Measurements from ENCODE around the gene STOML2.

The STOML2 gene

DNA sequence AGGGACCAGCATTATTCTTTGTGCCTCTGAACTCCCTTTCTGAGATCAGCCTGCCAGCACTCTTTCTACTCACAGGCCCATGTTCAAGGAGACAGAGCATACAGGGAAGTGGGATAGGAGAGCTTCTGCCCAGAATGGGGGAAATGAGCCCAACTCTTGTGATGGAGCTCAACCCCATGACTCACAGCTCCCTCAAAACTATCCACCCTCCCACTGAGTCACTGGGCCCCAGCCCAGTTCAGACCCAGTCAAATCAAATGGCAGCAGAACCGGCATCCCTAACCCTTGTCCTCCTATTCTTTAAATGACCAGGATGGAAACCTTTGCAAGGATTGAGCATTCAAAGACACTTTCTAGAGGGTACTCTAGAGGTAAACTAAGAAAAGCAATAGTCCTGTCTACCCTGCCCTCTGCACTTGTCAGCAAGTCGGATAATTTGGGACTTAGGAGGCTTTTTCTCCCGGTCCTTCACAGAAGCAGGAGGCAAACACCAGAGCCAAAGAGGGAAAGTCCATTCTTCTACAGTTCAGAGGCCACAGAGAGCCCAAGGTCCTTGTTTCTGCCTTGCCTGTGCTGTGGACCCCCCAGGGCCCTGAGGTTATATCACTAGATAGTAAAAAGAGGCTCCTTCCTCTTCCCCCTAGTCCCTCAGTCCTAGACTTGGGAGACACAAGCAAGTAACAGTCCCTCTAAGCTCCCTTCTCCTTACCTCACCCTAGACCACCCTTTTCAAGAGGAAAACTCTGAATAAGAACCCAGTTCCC, 9.5 kb upstream of the STOML2 start:
- no peak overlapping the region for H3K27ac ChIP-seq (ENCODE audit: extremely low read depth, low read depth, low read length)
- H3K4me1 ChIP-seq (ENCODE audit: control insufficient read depth, insufficient read depth, low read length): peaks cover 15% of the 10 kb centered on the region
- POLR2A ChIA-PET: interaction anchor here (0.8 to 2.5 kb wide), 6 partner anchors 10 to 123 kb away, joined by 3 to 23 read pairs (median 7); partner anchors contain the start of genes DNAJB5, FANCG, PIGO and STOML2
- H3K4me3 ChIP-seq (ENCODE audit: low read depth, low read length): no peak overlapping the region
- CTCF ChIA-PET: interaction anchor here (0.6 to 6.8 kb wide), 5 partner anchors 11 to 440 kb away, joined by 3 to 58 read pairs (median 4); partner anchors contain the start of gene PIGO
- peaks cover 0 to 12% of the 10 kb centered on the region in 2 experiments; a peak in 1 of 3 replicates for H3K36me3 ChIP-seq (ENCODE audit: control insufficient read depth in 2 of 2, insufficient read depth in 1 of 2, low read length in 2 of 2)
- H3K9me3 ChIP-seq (ENCODE audit: control insufficient read depth, insufficient read depth, low read depth, low read length): no peaks in the 10 kb centered on the region
- TF ChIP-seq ZNF560 (tag by site-specific recombination; IDR thresholded peaks at IDR 0.05; ENCODE audit: borderline replicate concordance): no peak
- TF ChIP-seq SP2 (tag by site-specific recombination; IDR thresholded peaks at IDR 0.05): no peak
- no peak for TF ChIP-seq ZBTB7A (tag by site-specific recombination; IDR thresholded peaks at IDR 0.05; ENCODE audit: low read depth)
- no peak for TF ChIP-seq TCF7L2 (IDR thresholded peaks at IDR 0.05; ENCODE audit: borderline replicate concordance, low read depth, low read length)
- TF ChIP-seq ZNF501 (tag by site-specific recombination; IDR thresholded peaks at IDR 0.05): no peak
- TF ChIP-seq ZSCAN16 (tag by site-specific recombination; IDR thresholded peaks at IDR 0.05): no peak
- TF ChIP-seq ZNF837 (tag by site-specific recombination; IDR thresholded peaks at IDR 0.05): no peak
- TF ChIP-seq, protein P1, sequence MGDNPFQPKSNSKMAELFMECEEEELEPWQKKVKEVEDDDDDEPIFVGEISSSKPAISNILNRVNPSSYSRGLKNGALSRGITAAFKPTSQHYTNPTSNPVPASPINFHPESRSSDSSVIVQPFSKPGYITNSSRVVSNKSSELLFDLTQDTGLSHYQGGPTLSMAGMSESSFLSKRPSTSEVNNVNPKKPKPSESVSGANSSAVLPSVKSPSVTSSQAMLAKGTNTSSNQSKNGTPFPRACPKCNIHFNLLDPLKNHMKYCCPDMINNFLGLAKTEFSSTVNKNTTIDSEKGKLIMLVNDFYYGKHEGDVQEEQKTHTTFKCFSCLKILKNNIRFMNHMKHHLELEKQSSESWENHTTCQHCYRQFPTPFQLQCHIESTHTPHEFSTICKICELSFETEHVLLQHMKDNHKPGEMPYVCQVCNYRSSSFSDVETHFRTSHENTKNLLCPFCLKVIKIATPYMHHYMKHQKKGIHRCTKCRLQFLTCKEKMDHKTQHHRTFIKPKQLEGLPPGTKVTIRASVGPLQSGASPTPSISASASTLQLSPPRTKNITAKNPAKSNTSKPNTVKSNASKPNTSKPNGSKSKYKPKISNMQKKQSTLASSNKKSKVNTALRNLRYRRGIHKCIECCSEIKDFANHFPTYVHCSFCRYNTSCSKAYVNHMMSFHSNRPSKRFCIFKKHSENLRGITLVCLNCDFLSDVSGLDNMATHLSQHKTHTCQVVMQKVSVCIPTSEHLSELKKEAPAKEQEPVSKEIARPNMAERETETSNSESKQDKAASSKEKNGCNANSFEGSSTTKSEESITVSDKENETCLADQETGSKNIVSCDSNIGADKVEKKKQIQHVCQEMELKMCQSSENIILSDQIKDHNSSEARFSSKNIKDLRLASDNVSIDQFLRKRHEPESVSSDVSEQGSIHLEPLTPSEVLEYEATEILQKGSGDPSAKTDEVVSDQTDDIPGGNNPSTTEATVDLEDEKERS (tag by site-specific recombination; IDR thresholded peaks at IDR 0.05): no peak
- no peak for TF ChIP-seq ZNF677 (tag by site-specific recombination; IDR thresholded peaks at IDR 0.05)
- no peak for TF ChIP-seq KLF8 (tag by site-specific recombination; IDR thresholded peaks at IDR 0.05)
- no peak for TF ChIP-seq ZNF510 (tag by site-specific recombination; IDR thresholded peaks at IDR 0.05; ENCODE audit: insufficient replicate concordance)
- TF ChIP-seq ZNF221 (tag by site-specific recombination; IDR thresholded peaks at IDR 0.05; ENCODE audit: borderline replicate concordance): no peak
- TF ChIP-seq PRDM1 (tag by site-specific recombination; IDR thresholded peaks at IDR 0.05): no peak
- no peak for TF ChIP-seq GLIS2 (tag by site-specific recombination; IDR thresholded peaks at IDR 0.05)
- TF ChIP-seq KLF7 (tag by site-specific recombination; IDR thresholded peaks at IDR 0.05; ENCODE audit: borderline replicate concordance): no peak
- no peak for TF ChIP-seq HOXC10 (CRISPR knock-in tag; IDR thresholded peaks at IDR 0.05)
- TF ChIP-seq BCL11B (tag by site-specific recombination; IDR thresholded peaks at IDR 0.05; ENCODE audit: low read depth): no peak

DNA sequence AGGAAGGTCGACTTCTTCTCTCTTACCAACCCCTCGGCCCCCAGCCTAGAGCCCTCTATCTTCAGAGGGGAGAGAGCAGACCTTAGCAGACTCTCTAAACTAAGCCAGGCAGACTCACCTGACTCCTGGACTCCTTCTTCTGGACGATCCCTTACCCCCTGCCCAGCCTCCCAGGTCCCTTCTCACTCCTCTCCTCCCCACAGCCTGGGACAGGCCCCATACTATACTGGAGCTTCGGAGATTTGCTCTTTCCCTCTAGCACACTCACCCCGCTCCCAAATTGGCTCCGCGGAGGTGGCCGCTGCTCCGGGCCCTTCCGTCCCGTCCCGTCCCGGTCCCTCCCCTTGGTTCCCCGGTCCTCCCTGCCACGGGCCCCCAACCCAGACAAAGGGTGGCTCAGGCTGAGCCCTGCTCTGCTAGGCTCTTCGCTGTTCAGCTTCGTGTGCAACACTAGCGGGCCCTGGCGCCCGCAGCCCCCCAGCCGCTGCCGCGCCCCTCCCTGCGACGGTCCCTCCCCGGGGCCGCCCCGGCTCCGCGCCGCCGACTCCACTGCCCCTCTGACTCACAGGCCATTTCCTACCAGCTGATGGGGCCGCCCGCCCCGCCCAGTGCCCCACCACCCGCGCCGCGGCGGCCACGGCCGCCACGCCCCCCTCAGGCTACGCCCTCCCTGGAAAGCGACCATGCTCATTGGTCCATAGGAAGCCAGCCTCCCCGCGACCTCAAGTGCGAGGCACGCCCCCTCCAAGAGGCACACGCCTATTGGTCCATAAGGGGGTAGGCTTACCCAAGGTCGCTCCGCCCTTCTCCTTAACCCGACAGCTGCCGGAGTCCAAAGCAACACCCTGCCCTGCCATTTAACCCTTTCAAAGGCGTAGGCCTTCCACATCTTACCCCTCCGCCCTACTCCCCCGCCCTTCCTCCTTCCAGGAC, 8.3 kb upstream of the STOML2 start:
- H3K27ac ChIP-seq (ENCODE audit: extremely low read depth, low read depth, low read length): no peak overlapping the region; the same call in 1 of the 2 replicates
- POLR2A ChIA-PET: interaction anchor here (0.5 to 2.5 kb wide), 8 partner anchors 9 to 122 kb away, joined by 3 to 23 read pairs (median 4); partner anchors contain the start of genes DNAJB5, FANCG, PIGO and STOML2
- H3K4me1 ChIP-seq (ENCODE audit: control insufficient read depth, insufficient read depth, low read length): peaks cover 15% of the 10 kb centered on the region
- TF ChIP-seq, protein P2, sequence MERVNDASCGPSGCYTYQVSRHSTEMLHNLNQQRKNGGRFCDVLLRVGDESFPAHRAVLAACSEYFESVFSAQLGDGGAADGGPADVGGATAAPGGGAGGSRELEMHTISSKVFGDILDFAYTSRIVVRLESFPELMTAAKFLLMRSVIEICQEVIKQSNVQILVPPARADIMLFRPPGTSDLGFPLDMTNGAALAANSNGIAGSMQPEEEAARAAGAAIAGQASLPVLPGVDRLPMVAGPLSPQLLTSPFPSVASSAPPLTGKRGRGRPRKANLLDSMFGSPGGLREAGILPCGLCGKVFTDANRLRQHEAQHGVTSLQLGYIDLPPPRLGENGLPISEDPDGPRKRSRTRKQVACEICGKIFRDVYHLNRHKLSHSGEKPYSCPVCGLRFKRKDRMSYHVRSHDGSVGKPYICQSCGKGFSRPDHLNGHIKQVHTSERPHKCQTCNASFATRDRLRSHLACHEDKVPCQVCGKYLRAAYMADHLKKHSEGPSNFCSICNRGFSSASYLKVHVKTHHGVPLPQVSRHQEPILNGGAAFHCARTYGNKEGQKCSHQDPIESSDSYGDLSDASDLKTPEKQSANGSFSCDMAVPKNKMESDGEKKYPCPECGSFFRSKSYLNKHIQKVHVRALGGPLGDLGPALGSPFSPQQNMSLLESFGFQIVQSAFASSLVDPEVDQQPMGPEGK (tag by site-specific recombination; IDR thresholded peaks at IDR 0.05): peak; percentile 41; the same call in 1 of the 2 replicates
- TF ChIP-seq SP2 (tag by site-specific recombination; IDR thresholded peaks at IDR 0.05): peak; percentile 85
- TF ChIP-seq, protein P3, sequence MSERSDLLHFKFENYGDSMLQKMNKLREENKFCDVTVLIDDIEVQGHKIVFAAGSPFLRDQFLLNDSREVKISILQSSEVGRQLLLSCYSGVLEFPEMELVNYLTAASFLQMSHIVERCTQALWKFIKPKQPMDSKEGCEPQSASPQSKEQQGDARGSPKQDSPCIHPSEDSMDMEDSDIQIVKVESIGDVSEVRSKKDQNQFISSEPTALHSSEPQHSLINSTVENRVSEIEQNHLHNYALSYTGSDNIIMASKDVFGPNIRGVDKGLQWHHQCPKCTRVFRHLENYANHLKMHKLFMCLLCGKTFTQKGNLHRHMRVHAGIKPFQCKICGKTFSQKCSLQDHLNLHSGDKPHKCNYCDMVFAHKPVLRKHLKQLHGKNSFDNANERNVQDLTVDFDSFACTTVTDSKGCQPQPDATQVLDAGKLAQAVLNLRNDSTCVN (tag by site-specific recombination; optimal IDR thresholded peaks at IDR 0.05): peak; percentile 32
- no peak for TF ChIP-seq ZNF544 (tag by site-specific recombination; IDR thresholded peaks at IDR 0.05)
- TF ChIP-seq ZIC2 (tag by site-specific recombination; IDR thresholded peaks at IDR 0.05): no peak
- TF ChIP-seq ZNF660 (tag by site-specific recombination; IDR thresholded peaks at IDR 0.05): 0 out of 2 replicates have a peak, but pooled peaks have one; percentile 19
- TF ChIP-seq, protein P4, sequence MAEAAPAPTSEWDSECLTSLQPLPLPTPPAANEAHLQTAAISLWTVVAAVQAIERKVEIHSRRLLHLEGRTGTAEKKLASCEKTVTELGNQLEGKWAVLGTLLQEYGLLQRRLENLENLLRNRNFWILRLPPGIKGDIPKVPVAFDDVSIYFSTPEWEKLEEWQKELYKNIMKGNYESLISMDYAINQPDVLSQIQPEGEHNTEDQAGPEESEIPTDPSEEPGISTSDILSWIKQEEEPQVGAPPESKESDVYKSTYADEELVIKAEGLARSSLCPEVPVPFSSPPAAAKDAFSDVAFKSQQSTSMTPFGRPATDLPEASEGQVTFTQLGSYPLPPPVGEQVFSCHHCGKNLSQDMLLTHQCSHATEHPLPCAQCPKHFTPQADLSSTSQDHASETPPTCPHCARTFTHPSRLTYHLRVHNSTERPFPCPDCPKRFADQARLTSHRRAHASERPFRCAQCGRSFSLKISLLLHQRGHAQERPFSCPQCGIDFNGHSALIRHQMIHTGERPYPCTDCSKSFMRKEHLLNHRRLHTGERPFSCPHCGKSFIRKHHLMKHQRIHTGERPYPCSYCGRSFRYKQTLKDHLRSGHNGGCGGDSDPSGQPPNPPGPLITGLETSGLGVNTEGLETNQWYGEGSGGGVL (tag by site-specific recombination; IDR thresholded peaks at IDR 0.05): peak; percentile 64; the same call in 1 of the 2 replicates
- TF ChIP-seq KLF1 (tag by site-specific recombination; IDR thresholded peaks at IDR 0.05): peak; percentile 77

More for the DNA sequence above, 8.3 kb upstream of the STOML2 start:
- CTCF ChIA-PET: interaction anchor here (0.7 to 1.4 kb wide), 9 partner anchors 9 to 351 kb away, joined by 3 to 8 read pairs (median 4); partner anchors contain the start of genes PIGO and STOML2
- H3K36me3 ChIP-seq (ENCODE audit: control insufficient read depth in 2 of 2, insufficient read depth in 1 of 2, low read length in 2 of 2): peaks cover 0 to 24% of the 10 kb centered on the region in 2 experiments; a peak in 1 of 3 replicates
- peak overlapping the region; percentile 65 for H3K4me3 ChIP-seq (ENCODE audit: low read depth, low read length)
- H3K9me3 ChIP-seq (ENCODE audit: control insufficient read depth, insufficient read depth, low read depth, low read length): no peaks in the 10 kb centered on the region
